Glomerular visceral epithelial cell (primary cell): ENCODE data around the gene TMEM9.
A peak's percentile ranks its signal among the peaks of the same experiment; 100 is the strongest.

Experiments used
- DNase-seq: peaks from one replicate; pipeline ENCODE4 v3.0.0-alpha.2; 2016; ENCODE audit errors: extremely low spot score

Gene TMEM9

DNA sequence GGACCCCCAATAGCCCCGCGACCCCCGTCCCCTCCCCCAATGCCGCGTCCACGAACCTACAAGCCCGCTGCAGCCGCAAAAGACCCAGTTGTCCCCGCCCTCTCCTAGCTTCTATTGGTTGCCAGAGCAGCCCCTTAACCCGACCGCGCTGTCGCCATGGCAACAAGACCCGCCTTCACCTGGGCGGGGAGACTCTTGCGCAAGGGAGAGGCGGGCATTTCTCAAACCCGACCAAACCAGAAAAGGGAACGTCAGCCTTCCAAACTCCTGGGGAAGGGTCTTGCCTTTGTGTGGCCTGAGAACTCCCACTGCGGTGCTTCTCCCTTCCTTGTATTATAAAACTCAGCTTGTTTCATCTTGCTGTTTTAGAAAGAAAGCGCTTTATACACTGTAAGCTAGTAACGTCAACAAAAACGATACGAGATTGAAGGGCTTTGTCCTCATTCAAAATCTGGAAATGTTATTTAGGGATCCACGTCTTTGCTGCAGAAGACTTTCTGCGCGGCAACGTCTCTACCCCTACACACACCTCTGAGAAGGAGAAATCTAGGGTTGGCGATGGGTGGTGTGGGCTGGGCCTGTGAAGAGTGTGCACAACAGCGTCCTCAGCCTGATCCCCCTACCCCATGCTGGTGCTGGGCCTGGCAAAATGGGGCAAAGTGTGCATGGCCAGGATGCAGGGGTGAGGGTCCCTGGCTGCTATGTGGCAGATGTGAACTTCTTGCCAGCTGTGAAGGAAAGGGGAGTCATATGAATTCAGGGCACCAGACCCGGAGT, at the start of gene TMEM9:
TSS of gene TMEM9 (minus strand) at position 86 of the 777 bp plus-strand sequence. CDS start 551 bp downstream, outside the sequence.
- DNase-seq: peak; percentile 97

DNA sequence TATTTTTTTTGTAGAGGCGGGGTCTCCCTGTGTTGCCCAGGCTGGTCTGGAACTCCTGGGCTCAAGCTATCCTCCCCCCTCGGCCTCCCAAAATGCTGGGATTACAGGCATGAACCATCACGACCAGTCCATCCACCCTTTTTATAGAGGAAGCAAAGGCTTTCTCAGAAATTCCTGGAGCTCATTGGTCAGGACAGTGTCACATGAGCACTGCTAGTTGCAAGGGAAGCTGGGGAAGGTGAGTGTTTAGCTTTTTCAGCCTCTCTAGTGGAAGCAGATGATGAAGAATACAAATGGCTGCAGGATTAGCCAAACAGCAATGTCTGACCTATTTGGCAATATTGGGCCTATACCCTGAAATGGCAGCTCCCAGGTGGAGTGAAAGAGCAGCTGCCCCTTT, 44.3 kb upstream of the TMEM9 start:
- no peak for DNase-seq

DNA sequence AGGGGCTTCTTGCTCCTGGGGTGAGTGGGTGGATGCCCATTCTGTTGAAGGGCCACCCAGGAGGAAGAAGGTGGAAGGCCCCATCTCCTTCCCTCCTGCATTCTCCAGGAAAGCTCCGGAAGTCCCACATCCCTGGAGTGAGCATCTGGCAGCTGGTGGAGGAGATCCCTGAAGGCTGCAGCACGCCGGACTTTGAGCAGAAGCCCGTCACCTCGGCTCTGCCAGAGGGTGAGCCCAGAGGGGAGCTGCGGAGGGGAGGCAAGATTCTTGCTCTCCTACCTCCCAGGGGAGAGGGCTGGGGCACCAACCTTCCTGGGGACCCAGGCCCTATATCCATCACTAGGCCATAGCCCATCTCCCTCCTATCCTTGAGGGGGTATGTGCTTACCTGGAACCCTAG, 39.8 kb upstream of the TMEM9 start:
- DNase-seq: no peak

DNA sequence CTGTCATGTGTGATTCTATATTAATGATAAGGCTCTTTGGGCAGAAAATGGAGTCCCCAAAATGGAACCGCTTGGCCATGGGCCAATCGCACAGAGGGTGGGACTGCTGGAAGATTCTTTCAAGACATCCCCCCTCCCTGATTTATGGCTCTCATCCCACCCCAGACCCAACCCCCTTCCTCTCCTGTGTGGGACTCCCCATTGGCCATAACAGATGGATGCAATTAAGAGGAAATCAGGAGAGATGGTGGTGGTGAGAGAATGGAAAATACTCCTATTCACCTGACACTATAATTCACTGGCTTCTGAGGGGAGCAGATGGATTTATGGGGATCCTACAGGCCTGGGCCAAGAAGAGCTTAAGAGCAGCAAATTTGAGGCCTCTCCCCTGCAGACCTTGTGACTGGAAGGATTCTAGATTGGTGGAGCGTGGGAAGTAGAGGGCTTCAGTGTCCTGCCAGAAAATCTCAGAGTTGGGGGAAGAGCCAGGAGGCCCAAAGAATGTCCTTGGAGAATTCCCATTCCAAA, 38.1 kb upstream of the TMEM9 start:
- no peak for DNase-seq

DNA sequence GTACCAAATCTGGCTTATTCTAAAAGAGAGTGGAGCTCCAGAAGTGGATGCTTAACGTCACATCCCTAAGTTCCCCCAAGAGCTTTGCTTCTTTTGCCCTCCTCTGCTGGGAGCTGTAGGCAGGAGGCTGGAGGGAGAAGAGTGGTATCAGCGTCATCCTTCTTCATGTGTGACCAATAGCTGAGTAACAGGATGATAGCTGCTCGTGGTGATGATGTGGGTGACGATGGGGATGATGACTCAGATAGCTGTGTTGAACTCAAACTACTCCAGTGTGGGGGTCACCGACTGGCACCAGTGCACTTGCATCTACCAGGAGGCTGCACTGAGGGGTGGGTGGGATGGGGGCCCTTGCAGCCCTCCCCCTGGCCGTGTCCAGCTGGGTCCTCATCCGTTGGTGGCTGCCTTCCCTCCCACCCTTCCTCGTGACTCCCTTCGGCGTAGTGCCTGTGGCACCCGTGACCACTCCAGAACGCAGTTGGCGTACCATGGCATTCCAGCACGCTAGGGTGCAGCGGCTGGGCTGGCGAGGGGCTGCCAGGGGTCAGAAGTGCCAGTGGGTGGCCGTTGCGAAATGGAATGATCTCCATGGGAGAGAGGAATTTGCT, 37.5 kb upstream of the TMEM9 start:
- peak; percentile 82 for DNase-seq

DNA sequence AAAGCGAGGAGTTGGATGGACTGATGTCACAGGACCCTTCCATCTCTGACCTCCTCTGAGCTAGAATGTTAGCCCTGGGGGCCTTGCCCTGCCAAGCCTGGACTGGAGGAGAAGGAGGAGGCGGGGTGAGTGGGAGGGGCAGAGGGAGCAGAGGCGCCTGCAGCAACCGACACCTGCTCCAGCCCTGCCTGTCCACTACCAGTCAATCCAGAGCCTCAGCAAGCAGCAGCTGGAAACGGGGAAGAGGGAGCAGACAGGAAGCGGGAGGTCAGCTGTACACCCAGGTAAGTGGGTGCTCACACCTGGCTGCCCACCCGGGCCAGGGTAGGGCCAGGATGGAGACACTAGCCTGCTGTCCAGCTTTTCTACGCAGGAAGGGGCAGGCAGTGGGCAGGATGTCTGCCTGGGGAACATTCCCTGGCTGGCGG, 36.4 kb upstream of the TMEM9 start, which contains the start of gene IGFN1:
TSS of gene IGFN1 (plus strand) at position 201 of the 428 bp plus-strand sequence. CDS start 2,470 bp downstream, outside the sequence.
- DNase-seq: no peak

DNA sequence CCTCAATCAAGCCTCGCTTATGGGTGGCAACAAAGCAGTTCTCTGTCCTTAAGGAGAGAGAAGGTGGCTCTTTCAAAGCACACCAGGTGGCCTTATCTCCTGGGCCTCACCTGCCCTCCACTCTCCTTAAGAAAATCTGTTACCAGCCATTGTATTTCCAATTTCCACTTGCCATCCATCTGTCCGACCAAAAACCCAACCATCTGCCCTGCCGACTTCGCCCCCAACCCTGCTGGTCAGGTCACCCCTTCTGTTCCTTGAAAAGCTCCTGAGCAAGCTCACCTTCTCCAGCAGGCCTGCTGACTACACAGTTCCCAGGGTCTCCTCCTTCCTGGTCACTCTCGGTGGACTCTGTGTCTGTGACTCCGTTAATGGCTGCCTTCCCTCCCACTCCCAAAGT, 35.7 kb upstream of the TMEM9 start:
- DNase-seq: no peak

DNA sequence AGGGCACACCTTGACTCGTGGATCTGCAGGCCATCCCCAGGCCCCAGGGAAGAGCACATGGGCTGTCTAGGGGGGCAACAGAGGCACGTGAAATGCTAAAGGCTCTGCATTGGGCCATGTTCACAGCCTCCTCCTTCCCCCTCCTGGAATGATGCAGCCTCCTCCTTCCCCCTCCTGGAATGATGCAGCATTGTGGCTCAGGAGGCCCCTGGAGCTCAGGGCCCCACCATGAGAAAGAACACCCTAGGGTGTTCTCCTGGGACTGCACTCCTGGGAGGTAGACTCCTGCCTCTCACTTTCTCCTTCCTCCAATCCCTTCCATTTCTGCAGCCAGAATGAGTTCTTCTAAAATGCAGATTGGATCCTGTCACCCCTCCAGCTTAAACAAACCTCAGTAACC, 34.8 kb upstream of the TMEM9 start:
- DNase-seq: no peak

DNA sequence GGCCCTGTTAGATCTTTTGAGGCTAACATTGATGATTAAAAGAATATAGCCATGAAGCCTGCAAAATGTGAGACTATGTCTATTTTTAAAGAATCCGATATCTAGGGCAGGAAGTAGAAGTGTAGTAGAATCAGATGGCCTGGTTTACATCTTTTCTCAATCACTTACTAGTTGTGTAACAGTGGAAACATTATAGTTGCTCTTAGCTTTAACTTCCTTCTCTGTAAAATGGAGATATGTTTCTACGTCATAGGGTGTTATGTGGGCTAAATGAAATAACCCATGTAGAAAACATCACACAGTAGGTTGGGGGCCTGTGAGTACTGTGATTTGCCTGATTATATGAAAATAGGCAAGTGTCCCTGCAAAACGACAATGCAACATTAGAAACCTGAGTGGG, 31.9 kb upstream of the TMEM9 start:
- DNase-seq: no peak

DNA sequence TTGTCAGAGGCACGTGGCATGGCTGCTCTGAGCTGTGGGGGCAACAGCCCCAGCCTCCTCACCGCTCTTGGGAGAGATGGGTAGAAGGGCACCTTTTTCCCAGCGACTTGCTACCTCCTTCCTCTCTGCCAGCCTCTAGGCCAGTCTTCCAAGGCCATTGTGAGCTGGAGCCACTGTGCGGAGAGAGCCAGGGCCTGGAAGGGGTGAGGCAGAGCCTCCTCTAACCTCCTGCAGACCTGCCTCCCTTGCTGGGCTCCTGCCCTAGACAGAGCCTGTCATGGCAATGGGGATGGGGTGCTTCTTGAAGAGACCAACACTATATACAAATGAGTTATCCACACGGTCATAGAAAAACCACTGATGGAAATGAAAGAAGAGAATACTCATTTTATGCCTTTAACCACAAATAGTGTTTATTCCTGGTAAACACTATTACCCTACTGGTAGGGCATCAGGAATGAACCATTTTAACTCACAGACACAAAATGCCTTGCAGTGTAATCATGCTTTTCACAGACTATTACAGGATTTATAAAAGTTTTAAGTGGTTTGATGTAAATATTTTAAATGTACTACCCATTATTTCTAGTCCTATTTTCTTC, 31.4 kb upstream of the TMEM9 start:
- DNase-seq: no peak

DNA sequence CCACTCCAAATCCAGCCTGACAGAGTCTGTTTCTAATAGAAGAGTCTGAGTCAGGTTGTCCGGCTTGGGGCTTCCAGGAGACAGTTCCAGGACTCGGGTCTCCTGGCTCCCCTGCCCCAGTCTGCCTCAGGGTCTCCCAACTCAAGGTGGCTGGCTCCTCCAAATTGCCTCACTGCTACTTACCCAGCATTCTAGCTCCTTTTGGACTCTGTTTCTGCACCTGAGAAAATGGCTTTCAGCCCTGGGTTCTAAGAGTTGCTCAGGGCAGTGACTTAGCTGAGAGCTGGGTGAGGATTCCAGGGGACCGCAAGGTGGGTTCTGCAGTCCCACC, 30.8 kb upstream of the TMEM9 start:
- no peak for DNase-seq

DNA sequence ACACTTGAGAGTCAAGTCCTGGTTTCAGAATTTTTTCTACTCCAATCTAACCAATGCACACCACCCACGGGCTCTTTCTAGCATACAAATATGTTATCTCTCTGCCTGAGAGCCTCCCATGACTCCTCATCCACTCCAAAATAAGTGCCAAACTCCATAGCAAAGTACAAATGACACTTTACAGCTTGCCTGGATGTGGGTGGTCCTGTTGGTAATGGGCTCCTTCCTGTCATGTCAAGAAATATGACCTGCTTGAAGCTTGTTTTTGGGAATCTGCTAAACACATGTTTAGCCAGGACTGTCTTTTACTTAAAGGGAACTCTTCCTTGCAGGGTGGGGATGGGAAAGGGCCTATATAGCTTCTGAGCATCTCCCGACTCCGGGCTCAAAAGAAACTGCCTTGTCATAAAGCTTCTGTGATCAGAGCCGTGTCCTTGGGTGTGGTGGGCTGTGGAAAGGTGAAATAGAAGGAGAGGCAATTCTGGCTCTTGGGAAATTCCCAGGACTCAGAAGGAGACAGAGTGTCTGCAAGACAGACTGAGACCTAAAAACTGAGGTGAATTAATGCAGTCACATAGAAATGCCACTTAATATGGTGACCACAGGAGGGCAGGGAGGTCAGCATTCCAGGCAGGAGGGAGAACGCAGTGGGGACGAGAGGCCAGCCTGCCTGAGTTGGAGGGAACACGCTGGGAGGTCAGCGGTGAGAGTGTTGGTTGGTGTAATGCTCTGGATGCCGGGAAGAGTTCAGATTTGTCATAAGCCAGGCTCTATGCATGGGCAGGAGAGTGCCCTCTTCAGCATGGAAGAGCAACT, 30.2 kb upstream of the TMEM9 start:
- DNase-seq: peak; percentile 94

DNA sequence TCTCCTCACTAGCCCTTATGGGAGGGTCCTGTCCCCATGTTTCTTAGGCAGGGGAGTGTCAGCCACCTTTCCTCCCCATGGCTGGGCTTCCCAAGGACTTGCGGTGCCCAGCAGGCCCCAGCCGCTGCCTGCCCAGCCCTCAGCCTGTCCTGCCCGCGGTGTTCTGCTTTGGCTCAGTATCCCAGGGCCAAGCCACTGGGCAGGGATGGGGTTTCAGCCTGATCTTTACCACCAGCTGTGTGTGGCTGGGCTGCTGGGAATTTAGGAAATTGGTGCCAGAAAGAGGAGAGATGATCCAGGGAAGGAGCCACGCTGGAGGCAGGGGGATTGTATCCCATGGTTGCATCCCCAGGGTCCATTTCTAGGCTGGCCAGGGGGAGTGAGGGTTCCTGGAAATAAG, 29.5 kb upstream of the TMEM9 start:
- DNase-seq: no peak

DNA sequence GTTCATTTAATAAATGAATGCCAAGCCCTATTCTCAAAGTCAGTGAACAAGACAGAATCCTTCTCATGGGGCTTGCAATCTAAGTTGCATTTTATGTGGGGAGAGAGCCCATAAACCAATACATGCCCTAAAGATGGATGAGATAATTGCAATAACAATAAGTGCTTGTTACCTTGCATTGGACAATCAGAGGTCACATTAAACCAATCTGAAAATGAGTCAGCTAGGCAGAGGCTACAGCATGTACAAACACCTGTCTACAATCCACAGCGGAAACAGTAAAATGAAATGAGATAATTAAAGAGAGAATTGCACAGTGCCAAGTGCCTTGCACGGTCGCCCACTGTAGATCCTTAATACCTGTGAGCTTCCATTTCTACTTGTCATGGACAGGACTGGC, 28.9 kb upstream of the TMEM9 start:
- no peak for DNase-seq

DNA sequence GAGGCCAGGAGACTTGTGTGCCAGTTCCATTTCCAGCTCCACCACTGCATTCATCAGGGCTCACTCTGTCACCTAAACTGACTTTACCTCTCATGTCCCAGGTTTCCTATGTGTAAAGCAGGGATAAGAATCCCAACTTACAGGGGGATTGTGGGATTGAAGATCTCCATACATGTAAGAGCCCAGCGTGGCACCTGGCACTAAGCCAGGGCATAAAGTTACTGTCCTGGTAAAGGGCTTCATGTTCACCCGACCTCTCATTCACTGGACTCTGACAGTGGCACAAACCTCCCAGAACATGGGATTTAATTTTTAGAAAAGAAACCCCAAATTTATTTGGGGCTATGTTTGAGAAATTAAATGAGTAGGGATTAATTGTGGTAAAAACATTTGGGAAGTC, 27.5 kb upstream of the TMEM9 start:
- DNase-seq: no peak

DNA sequence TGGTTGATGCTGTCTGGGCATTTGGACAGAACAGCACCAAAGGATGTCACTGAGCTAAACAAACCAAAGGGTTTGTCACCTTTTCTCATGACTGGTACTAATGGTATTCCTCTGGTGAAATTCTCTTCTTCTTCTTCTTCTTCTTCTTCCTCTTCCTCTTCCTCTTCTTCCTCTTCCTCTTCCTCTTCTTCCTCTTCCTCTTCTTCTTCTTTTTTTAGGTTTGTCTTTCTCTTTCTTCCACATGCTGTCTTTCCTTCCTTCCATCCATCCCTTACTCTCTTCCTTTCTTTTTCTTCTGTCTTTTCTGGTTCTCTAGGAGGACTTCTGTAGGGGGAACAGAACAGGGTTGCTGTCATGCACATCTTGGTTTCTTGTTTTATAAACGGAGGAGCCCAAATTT, 27.0 kb upstream of the TMEM9 start:
- DNase-seq: no peak

DNA sequence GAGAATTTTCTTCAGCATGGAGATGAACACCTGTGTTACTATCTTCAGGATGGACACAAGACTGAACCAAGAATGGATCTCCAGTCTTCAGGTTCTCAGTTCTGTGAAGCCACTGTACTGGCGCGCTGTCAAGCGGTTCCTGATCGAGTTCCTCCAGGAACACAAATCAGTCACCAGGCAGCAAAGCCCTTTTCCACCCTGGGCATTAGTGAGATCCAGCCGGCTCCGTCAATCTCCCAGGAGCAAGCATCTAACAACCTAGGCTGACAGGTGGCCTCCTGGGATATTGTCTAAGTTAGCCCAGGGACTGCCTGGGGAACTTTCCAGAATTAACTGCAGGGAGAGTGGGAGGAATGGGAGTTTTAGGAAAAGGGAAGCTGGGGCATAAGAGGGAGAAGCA, 26.6 kb upstream of the TMEM9 start:
- DNase-seq: no peak

DNA sequence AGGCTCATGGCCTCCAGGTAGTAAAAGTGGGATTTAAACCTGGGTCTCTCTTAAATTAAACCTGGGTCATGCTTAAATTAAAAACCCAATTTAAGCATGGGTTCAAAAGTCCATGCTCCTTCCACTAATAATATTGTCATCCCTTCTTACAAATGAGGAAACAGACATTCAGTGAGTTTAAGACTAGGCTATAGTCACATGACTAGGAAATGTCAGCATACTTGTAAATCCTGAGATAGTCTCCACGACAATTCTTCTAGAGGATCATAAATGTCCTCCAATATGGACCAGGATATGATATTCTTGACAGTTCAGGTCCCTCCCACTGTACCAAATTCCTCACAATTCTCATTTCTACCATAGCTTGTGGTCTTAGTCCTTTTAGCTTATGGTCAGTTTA, 25.9 kb upstream of the TMEM9 start:
- no peak for DNase-seq

DNA sequence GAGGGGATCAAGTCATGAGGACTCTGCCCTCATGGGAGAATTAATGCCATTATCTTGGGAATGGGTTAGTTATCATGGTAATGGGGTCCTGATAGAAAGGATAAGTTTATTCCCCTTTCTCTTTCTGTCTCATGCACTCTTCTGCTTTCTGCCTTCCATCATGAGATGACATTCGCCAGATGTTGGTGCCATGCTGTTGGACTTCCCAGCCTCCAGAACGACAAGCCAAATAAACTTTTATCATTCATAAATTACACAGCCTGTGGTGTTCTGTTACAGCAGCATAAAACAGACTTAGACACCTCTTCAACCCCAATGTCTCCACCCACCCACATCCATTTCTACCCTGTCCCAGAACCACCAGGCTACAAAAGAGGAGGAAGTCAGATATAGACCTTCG, 24.4 kb upstream of the TMEM9 start:
- no peak for DNase-seq

DNA sequence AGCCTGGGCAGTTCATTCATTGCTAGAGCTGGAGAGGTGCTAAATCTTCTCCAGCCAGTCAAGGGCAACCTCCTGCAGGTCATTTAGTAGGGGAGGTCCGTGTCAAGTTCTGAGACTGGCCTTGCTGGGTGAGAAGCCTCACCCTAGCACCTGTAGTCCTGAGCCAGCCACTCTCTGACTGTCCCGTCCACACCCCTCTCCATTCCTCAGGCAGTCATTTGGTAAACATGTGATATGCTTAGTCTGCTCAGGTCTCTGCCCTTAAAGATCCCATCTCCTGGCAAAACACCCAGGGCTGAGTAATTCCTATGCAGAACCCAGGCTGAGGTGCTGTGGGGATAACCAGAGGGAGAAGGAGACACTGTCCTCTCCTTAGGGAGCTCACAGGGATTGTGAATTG, 22.7 kb upstream of the TMEM9 start:
- DNase-seq: peak; percentile 21

DNA sequence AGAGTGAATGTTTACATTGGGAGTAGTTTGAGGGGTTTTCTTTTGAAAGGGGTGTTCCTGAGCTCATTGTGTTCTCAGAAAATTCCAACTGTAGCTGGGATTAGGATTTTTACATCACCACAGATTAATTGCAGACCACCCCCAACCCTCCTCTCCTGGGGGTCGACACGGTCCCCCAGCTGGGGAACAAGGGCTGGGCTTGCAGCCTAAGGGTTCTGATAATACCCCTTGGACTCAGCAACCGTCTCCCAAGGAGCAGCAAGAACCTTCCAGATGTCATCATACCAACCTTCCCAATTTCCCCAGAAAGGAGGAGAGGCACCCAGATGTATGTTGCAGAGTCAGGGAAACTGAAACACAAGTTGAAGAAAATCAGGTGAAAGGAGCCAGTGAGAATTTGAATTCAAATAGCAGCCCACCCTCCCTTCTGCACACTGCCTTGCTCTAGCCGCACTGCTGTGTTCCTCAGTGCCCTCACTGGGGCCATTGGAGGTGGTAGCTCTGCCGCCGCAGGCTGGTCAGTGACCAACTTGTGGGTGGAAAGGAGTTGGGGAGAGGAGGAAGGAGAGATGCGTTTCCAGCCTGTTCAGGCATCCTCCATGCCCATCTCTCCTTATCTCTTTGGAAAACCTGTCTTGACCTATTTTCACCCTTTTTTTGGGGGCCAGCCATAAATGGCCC, 21.7 kb upstream of the TMEM9 start:
- DNase-seq: no peak

DNA sequence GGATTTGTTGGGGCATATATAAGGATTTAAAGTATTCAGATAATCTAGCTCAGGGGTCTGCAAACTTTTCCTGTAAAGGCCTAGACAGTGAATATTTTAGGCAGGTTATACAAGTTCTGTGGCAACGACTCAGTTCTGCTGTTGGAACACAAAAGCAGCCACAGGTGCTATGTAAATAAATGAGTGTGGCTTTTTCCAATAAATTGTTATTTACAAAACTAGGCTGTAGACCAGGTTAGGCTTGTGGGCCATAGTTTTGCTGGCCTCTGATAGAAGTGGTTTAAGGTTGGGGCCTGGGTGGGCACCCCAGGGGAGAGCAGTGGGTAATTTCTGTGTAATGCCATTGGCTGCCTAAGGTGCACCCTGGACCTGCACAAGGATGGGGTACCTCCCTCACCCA, 19.5 kb upstream of the TMEM9 start:
- no peak for DNase-seq
